OCI-LY7 (cell line): ENCODE measurements around the gene WDR64. TPM values are rescaled to one million over a fixed set of nuclear protein-coding genes. Genes with fewer than 3 reads are reported as not detected.

ENCODE experiments used
- BruUV-seq: library from RNA; stranded (reverse); fragments of 400-500 nt; replicated peaks from 2 replicates; lab custom pipeline; 2021; lab: Mats Ljungman, UMichigan
- CTCF ChIA-PET: fragments of 300-600 bp; sonication (Branson Sonifier 250); formaldehyde crosslinking; loops from one replicate; lab custom pipeline; 2022; ENCODE audit warnings: antibody characterized with exemption; ENCODE audit not compliant: unreplicated experiment; lab: Charles Lee
- POLR2A ChIA-PET: fragments of 300-600 bp; sonication (Branson Sonifier 250); formaldehyde crosslinking; loops from one replicate; lab custom pipeline; 2022; ENCODE audit warnings: antibody characterized with exemption; lab: Charles Lee
- DNase-seq: peaks from one replicate; pipeline ENCODE4 v3.0.0-alpha.2; 2015; ENCODE audit warnings: low spot score
- H2AFZ ChIP-seq: fragments of 200-600 bp; sonication (generic), shearing (Covaris generic); 2 replicates; pipeline ENCODE4 v1.6.1; 2014; ENCODE audit warnings: mild to moderate bottlenecking, antibody characterized with exemption, low read length, moderate library complexity
- H3K27ac ChIP-seq: fragments of 200-600 bp; sonication (generic); 2 replicates; pipeline ENCODE4 v1.5.1; 2014; ENCODE audit warnings: mixed run types, low read depth, mild to moderate bottlenecking, moderate library complexity, low read length, inconsistent platforms; ENCODE audit not compliant: poor library complexity, severe bottlenecking
- H3K36me3 ChIP-seq: fragments of 200-600 bp; sonication (generic); 2 replicates; pipeline ENCODE4 v1.6.1; 2014; ENCODE audit warnings: mild to moderate bottlenecking, antibody characterized with exemption, low read length, moderate library complexity, mixed read lengths; ENCODE audit not compliant: insufficient read depth
- H3K4me1 ChIP-seq: fragments of 200-600 bp; sonication (generic); 2 replicates; pipeline ENCODE4 v1.5.1; 2014; ENCODE audit warnings: mild to moderate bottlenecking, low read length; ENCODE audit not compliant: insufficient read depth, poor library complexity, severe bottlenecking
- H3K4me2 ChIP-seq: fragments of 200-600 bp; sonication (generic); 2 replicates; pipeline ENCODE4 v1.6.1; 2014; ENCODE audit warnings: mild to moderate bottlenecking, low read length
- H3K4me3 ChIP-seq: fragments of 200-600 bp; sonication (generic); 2 replicates; pipeline ENCODE4 v1.5.1; 2014; ENCODE audit warnings: mild to moderate bottlenecking, low read depth, low read length; ENCODE audit not compliant: poor library complexity, severe bottlenecking
- H3K79me2 ChIP-seq: fragments of 200-600 bp; sonication (generic); 2 replicates; pipeline ENCODE4 v1.6.1; 2016; ENCODE audit warnings: low read depth, mild to moderate bottlenecking, low read length, moderate library complexity, mixed read lengths; ENCODE audit not compliant: insufficient read depth
- H3K9me2 ChIP-seq: fragments of 200-600 bp; sonication (generic); 2 replicates; pipeline ENCODE4 v1.6.1; 2016; ENCODE audit warnings: mild to moderate bottlenecking, low read length, mixed read lengths; ENCODE audit not compliant: insufficient read depth
- H3K9me3 ChIP-seq: fragments of 200-600 bp; sonication (generic); 2 replicates; pipeline ENCODE4 v1.6.1; 2014; ENCODE audit warnings: mild to moderate bottlenecking, mixed run types, low read length, mixed read lengths
- H4K20me1 ChIP-seq: fragments of 200-600 bp; sonication (generic); 2 replicates; pipeline ENCODE4 v1.6.1; 2014; ENCODE audit warnings: mild to moderate bottlenecking, antibody characterized with exemption, low read length, moderate library complexity, mixed read lengths; ENCODE audit not compliant: insufficient read depth
- CTCF ChIP-seq: fragments of 200-600 bp; sonication (generic); conservative IDR thresholded peaks from 2 replicates; pipeline ENCODE4 v1.5.1; 2014; ENCODE audit warnings: mild to moderate bottlenecking, antibody characterized with exemption, low read length, moderate library complexity, mixed read lengths
- EZH2phosphoT487 ChIP-seq: fragments of 200-600 bp; sonication (generic); IDR thresholded peaks from 2 replicates; pipeline ENCODE4 v1.6.1; 2018; ENCODE audit warnings: low read depth, borderline replicate concordance, mild to moderate bottlenecking, mixed run types, antibody characterized with exemption, low read length, moderate library complexity, mixed read lengths
- intact Hi-C: fragments of 100-400 bp; cut with micrococcal nuclease; formaldehyde crosslinking; loops from one replicate; pipeline ENCODE4 v1.10.0; 2022; ENCODE audit not compliant: unreplicated experiment
- total RNA-seq, 2 experiments: library from RNA; depleted of rRNA in 1 of 2; stranded (reverse); fragments of >200 nt in 1 of 2; shearing (Covaris generic) in 1 of 2; gene quantifications; 2 replicates each; pipeline ENCODE4 v1.2.3, GENCODE V29; 2014 to 2022

Gene WDR64
- total RNA-seq, 2 experiments from 2014 or later = not detected

GRCh38 chr1:241645199-241645598 lies 6.9 kb upstream of the WDR64 start:
- Histone ChIP-seq H3K9me3 (no peaks in the 10 kb centered on the region), H3K9me2 (no peaks in the 10 kb centered on the region), H2AFZ (no peak overlapping the region), H3K79me2 (no peaks in the 10 kb centered on the region), H3K4me2 (no peak overlapping the region), H3K4me1 (peaks cover 6% of the 10 kb centered on the region), H3K4me3 (no peak overlapping the region), H3K27ac (no peak overlapping the region), H4K20me1 (no peaks in the 10 kb centered on the region), H3K36me3 (no peaks in the 10 kb centered on the region)
- ChIA-PET POLR2A (interaction anchor here (0.9 to 1.5 kb wide), 2 partner anchors 9 to 55 kb away, joined by 3 to 4 read pairs; no protein-coding TSS in a partner anchor), CTCF (no interaction called here)
- TF ChIP-seq EZH2phosphoT487 = no peak
- TF ChIP-seq CTCF = no peak
- BruUV-seq = no TSS peak
- DNase-seq = no peak
- intact Hi-C loops = no loop called here

GRCh38 chr1:241646201-241646600 lies 5.9 kb upstream of the WDR64 start:
- DNase-seq = no peak
- H3K9me2 ChIP-seq = no peaks in the 10 kb centered on the region
- no peak overlapping the region for H3K4me3 ChIP-seq
- H4K20me1 ChIP-seq = no peaks in the 10 kb centered on the region
- H3K4me1 ChIP-seq = no peaks in the 10 kb centered on the region
- H3K36me3 ChIP-seq = no peaks in the 10 kb centered on the region
- no peaks in the 10 kb centered on the region for H3K9me3 ChIP-seq
- BruUV-seq = no TSS peak
- POLR2A ChIA-PET = interaction anchor here (1.5 kb wide), 1 partner anchor 54 kb away, joined by 4 read pairs; no protein-coding TSS in a partner anchor
- CTCF ChIA-PET = no interaction called here
- no peak overlapping the region for H3K4me2 ChIP-seq
- H3K79me2 ChIP-seq = no peaks in the 10 kb centered on the region
- intact Hi-C loops = no loop called here
- H2AFZ ChIP-seq = no peak overlapping the region
- TF ChIP-seq EZH2phosphoT487 = no peak
- no peak for TF ChIP-seq CTCF
- no peak overlapping the region for H3K27ac ChIP-seq

GRCh38 chr1:241647658-241648057 lies 4.4 kb upstream of the WDR64 start:
- H3K4me2 ChIP-seq = no peak overlapping the region
- TF ChIP-seq CTCF (no peak), EZH2phosphoT487 (no peak)
- no peaks in the 10 kb centered on the region for H3K36me3 ChIP-seq
- H4K20me1 ChIP-seq = no peaks in the 10 kb centered on the region
- no peaks in the 10 kb centered on the region for H3K4me1 ChIP-seq
- no peaks in the 10 kb centered on the region for H3K79me2 ChIP-seq
- H3K9me2 ChIP-seq = no peaks in the 10 kb centered on the region
- H2AFZ ChIP-seq = no peak overlapping the region
- intact Hi-C loops = no loop called here
- no peaks in the 10 kb centered on the region for H3K9me3 ChIP-seq
- no peak overlapping the region for H3K4me3 ChIP-seq
- no peak overlapping the region for H3K27ac ChIP-seq
- no TSS peak for BruUV-seq
- POLR2A ChIA-PET = interaction anchor here (0.6 kb wide), 1 partner anchor 26 kb away, joined by 8 read pairs; no protein-coding TSS in a partner anchor
- CTCF ChIA-PET = no interaction called here
- no peak for DNase-seq
